ENCODE data around the gene PLCG1. TPM values are rescaled to one million over a fixed set of nuclear protein-coding genes. Genes with fewer than 3 reads are reported as not detected.

PLCG1 gene
- total and polyA plus RNA-seq, 2 experiments from 2014 or later: 27.4 to 206 TPM

DNA sequence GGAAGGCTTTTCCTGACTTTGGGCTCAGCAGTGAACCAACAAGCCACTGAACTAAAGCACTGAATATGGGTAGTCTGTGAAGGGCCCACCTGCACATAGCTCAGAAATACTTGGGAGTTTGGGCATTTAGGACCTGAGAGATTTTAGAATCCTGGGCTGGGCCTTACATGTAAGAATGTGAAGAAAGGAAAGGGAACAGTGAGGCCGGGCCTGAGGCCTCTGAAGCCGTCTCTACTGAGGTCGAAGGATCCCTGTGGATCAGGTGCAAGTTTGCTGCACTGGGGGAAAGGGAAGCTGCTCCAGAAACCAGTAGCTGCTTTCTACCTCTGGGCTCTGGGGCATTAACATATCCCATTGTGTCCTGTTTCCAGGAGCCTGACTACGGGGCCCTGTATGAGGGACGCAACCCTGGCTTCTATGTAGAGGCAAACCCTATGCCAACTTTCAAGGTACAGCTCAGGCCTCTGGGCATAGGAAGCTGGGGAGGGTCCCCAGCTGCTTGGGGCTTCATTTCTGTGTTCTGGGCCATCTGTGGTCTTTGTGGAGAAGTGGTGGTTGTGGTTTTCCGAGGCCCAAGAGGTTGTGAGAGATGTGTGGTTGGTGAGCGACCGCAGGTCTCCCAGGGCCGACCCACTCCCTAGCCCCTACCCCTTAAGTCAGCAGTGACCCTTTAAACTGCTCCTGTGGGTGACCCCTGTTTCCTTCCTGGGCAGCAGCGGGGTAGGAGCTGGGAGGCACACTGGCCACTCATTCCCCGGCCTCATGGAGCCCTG, 30.3 kb downstream of the PLCG1 start:
- Histone ChIP-seq H3K79me2 (replicated peaks; ENCODE audit: insufficient read depth) (no peaks in the 10 kb centered on the region), H4K20me1 (replicated peaks; ENCODE audit: insufficient read depth) (peaks cover 3% of the 10 kb centered on the region), H3K36me3 (ENCODE audit: insufficient read depth) (peaks cover 19% of the 10 kb centered on the region), H2AFZ (no peak overlapping the region), H3K4me3 (no peak overlapping the region), H3K4me2 (no peak overlapping the region), H3K27ac (ENCODE audit: low read depth) (no peak overlapping the region), H3K4me1 (ENCODE audit: insufficient read depth) (no peaks in the 10 kb centered on the region), H3K9me2 (ENCODE audit: insufficient read depth) (no peaks in the 10 kb centered on the region), H3F3A (replicated peaks; ENCODE audit: low read depth) (peaks cover 3% of the 10 kb centered on the region; the same call in 1 of the 2 replicates), H3K27me3 (ENCODE audit: insufficient read depth) (no peaks in the 10 kb centered on the region)
- TF ChIP-seq EZH2 (IDR thresholded peaks at IDR 0.05; ENCODE audit: low read depth, unreplicated experiment) (no peak), ZNF331 (CRISPR knock-in tag; IDR thresholded peaks at IDR 0.05; ENCODE audit: low read depth) (no peak), POLR2AphosphoS5 (IDR thresholded peaks at IDR 0.05; ENCODE audit: low read depth) (no peak)
- Mint-ChIP-seq H3K27ac (no peak overlapping the region), H3K9me3 (no peaks in the 10 kb centered on the region), H3K4me3 (no peak overlapping the region), H3K36me3 (ENCODE audit: low read depth) (peaks cover 93% of the 10 kb centered on the region), H3K4me1 (no peaks in the 10 kb centered on the region), H3K27me3 (ENCODE audit: insufficient read depth, low read depth, poor library complexity) (peaks cover 14% of the 10 kb centered on the region)
- ATAC-seq (peak; percentile 34; the same call in 2 of the 3 replicates), DNase-seq (ENCODE audit: low spot score) (no peak)

DNA sequence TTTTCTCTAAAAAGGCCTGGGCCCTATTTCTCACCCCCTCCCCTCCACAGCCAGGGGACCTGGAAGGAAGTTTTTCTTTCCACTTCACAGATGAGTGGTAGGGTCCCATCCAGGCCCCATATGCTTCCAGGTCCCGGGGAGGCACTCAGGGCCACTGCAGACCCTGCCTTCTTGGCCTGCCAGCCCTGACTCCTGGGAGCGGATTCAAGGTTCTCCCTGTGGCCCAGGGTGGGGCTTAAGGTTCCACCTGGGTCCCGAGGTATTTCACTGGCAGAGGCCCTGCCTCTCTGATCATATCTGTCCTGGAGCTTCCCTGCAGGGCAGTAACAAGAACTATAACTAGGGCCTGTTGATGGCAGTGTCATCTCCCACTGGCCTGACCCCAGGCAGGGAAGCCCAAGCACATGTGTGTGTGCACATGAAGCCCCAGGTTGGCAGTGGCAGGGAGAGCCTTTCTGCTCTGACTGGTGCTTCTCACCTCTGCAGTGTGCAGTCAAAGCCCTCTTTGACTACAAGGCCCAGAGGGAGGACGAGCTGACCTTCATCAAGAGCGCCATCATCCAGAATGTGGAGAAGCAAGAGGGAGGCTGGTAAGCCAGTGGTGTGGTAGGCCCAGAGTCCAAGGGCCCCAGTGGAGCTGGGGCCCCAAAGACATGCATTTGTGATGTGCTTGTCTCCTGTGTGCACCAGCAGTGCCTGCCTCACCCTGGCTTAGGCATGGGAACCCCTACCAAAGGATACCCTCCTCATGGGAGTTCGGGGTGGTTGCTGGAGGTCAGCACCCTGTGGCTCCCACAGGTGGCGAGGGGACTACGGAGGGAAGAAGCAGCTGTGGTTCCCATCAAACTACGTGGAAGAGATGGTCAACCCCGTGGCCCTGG, 31.2 kb downstream of the PLCG1 start:
- no peaks in the 10 kb centered on the region for H3K9me2 ChIP-seq (ENCODE audit: insufficient read depth)
- ATAC-seq (no peak), DNase-seq (ENCODE audit: low spot score) (no peak)
- Mint-ChIP-seq H3K27ac (no peak overlapping the region), H3K36me3 (ENCODE audit: low read depth) (peaks cover 93% of the 10 kb centered on the region), H3K4me3 (no peak overlapping the region), H3K9me3 (no peaks in the 10 kb centered on the region; the same call in 2 of the 3 replicates), H3K4me1 (no peaks in the 10 kb centered on the region; the same call in 2 of the 3 replicates), H3K27me3 (ENCODE audit: insufficient read depth, low read depth, poor library complexity) (peaks cover 15% of the 10 kb centered on the region)
- H3K4me1 ChIP-seq (ENCODE audit: insufficient read depth): no peaks in the 10 kb centered on the region
- H4K20me1 ChIP-seq (replicated peaks; ENCODE audit: insufficient read depth): peaks cover 3% of the 10 kb centered on the region
- peaks cover 21% of the 10 kb centered on the region for H3K36me3 ChIP-seq (ENCODE audit: insufficient read depth)
- H2AFZ ChIP-seq: no peak overlapping the region
- no peak overlapping the region for H3K4me2 ChIP-seq
- no peak overlapping the region for H3K27ac ChIP-seq (ENCODE audit: low read depth)
- H3K27me3 ChIP-seq (ENCODE audit: insufficient read depth): no peaks in the 10 kb centered on the region
- peaks cover 6% of the 10 kb centered on the region; the same call in 1 of the 2 replicates for H3F3A ChIP-seq (replicated peaks; ENCODE audit: low read depth)
- H3K79me2 ChIP-seq (replicated peaks; ENCODE audit: insufficient read depth): no peaks in the 10 kb centered on the region
- no peak overlapping the region for H3K4me3 ChIP-seq
- no peak for TF ChIP-seq JUNB (IDR thresholded peaks at IDR 0.05; ENCODE audit: unreplicated experiment)
- no peak for TF ChIP-seq NANOG (IDR thresholded peaks at IDR 0.05; ENCODE audit: borderline replicate concordance)
- no peak for TF ChIP-seq CREB1 (CRISPR knock-in tag; IDR thresholded peaks at IDR 0.05; ENCODE audit: low read depth)
- TF ChIP-seq, protein P1, sequence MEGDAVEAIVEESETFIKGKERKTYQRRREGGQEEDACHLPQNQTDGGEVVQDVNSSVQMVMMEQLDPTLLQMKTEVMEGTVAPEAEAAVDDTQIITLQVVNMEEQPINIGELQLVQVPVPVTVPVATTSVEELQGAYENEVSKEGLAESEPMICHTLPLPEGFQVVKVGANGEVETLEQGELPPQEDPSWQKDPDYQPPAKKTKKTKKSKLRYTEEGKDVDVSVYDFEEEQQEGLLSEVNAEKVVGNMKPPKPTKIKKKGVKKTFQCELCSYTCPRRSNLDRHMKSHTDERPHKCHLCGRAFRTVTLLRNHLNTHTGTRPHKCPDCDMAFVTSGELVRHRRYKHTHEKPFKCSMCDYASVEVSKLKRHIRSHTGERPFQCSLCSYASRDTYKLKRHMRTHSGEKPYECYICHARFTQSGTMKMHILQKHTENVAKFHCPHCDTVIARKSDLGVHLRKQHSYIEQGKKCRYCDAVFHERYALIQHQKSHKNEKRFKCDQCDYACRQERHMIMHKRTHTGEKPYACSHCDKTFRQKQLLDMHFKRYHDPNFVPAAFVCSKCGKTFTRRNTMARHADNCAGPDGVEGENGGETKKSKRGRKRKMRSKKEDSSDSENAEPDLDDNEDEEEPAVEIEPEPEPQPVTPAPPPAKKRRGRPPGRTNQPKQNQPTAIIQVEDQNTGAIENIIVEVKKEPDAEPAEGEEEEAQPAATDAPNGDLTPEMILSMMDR (conservative IDR thresholded peaks at IDR 0.05; ENCODE audit: low read depth in 2 of 2): no peak
- TF ChIP-seq STAT1 (IDR thresholded peaks at IDR 0.05; ENCODE audit: unreplicated experiment): no peak
- TF ChIP-seq ZNF114 (CRISPR knock-in tag; IDR thresholded peaks at IDR 0.05): no peak
- TF ChIP-seq, protein P2, sequence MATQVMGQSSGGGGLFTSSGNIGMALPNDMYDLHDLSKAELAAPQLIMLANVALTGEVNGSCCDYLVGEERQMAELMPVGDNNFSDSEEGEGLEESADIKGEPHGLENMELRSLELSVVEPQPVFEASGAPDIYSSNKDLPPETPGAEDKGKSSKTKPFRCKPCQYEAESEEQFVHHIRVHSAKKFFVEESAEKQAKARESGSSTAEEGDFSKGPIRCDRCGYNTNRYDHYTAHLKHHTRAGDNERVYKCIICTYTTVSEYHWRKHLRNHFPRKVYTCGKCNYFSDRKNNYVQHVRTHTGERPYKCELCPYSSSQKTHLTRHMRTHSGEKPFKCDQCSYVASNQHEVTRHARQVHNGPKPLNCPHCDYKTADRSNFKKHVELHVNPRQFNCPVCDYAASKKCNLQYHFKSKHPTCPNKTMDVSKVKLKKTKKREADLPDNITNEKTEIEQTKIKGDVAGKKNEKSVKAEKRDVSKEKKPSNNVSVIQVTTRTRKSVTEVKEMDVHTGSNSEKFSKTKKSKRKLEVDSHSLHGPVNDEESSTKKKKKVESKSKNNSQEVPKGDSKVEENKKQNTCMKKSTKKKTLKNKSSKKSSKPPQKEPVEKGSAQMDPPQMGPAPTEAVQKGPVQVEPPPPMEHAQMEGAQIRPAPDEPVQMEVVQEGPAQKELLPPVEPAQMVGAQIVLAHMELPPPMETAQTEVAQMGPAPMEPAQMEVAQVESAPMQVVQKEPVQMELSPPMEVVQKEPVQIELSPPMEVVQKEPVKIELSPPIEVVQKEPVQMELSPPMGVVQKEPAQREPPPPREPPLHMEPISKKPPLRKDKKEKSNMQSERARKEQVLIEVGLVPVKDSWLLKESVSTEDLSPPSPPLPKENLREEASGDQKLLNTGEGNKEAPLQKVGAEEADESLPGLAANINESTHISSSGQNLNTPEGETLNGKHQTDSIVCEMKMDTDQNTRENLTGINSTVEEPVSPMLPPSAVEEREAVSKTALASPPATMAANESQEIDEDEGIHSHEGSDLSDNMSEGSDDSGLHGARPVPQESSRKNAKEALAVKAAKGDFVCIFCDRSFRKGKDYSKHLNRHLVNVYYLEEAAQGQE (IDR thresholded peaks at IDR 0.05; ENCODE audit: unreplicated experiment): no peak
- no peak for TF ChIP-seq POLR2AphosphoS5 (IDR thresholded peaks at IDR 0.05; ENCODE audit: low read depth)
- TF ChIP-seq, protein P3, sequence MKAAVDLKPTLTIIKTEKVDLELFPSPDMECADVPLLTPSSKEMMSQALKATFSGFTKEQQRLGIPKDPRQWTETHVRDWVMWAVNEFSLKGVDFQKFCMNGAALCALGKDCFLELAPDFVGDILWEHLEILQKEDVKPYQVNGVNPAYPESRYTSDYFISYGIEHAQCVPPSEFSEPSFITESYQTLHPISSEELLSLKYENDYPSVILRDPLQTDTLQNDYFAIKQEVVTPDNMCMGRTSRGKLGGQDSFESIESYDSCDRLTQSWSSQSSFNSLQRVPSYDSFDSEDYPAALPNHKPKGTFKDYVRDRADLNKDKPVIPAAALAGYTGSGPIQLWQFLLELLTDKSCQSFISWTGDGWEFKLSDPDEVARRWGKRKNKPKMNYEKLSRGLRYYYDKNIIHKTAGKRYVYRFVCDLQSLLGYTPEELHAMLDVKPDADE (IDR thresholded peaks at IDR 0.05): no peak

Data from GM23338 (cell line).